GM12801 (cell line): ENCODE data around the gene TRIP6.

ENCODE experiments used
- TF ChIP-seq, protein P1 (sequence below): IDR thresholded peaks from one replicate; pipeline ENCODE4 v1.5.1; 2011; ENCODE audit warnings: control low read depth; ENCODE audit not compliant: insufficient read length; ENCODE audit errors: extremely low read depth

TRIP6 gene

DNA sequence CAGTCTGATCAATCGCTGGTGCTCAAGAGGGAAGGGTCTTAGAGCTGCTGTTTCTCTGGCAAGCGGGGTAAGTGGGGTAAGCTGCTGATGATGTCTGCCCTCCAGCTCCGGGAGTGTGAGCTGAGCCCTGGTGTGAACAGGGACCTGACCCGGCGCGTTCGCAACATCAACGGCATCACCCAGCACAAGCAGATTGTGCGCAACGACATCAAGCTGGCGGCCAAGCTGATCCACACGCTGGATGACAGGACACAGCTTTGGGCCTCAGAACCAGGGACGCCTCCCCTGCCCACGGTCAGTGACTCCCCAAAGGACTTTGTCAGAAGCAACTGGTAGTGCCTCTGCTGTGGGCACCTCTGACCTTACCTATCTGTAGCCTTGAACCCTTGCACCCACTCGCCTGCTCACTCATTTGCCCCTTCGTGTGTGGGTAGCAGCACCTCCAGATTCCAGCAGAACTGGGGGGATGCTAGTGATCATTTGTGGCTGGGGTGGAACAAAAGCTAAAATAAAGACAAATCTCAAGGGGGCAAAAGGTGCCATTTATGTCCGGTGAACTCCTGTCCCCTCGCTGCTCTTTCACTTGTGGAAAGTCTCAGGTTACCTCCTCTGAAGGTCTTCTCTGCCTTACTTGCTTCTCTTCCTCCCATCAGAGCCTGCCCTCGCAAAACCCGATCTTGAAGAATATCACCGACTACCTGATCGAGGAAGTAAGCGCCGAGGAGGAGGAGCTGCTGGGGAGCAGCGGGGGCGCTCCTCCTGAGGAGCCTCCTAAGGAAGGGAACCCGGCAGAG lies 19.2 kb downstream of the TRIP6 start:
- TF ChIP-seq, protein P1, sequence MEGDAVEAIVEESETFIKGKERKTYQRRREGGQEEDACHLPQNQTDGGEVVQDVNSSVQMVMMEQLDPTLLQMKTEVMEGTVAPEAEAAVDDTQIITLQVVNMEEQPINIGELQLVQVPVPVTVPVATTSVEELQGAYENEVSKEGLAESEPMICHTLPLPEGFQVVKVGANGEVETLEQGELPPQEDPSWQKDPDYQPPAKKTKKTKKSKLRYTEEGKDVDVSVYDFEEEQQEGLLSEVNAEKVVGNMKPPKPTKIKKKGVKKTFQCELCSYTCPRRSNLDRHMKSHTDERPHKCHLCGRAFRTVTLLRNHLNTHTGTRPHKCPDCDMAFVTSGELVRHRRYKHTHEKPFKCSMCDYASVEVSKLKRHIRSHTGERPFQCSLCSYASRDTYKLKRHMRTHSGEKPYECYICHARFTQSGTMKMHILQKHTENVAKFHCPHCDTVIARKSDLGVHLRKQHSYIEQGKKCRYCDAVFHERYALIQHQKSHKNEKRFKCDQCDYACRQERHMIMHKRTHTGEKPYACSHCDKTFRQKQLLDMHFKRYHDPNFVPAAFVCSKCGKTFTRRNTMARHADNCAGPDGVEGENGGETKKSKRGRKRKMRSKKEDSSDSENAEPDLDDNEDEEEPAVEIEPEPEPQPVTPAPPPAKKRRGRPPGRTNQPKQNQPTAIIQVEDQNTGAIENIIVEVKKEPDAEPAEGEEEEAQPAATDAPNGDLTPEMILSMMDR = no peak

DNA sequence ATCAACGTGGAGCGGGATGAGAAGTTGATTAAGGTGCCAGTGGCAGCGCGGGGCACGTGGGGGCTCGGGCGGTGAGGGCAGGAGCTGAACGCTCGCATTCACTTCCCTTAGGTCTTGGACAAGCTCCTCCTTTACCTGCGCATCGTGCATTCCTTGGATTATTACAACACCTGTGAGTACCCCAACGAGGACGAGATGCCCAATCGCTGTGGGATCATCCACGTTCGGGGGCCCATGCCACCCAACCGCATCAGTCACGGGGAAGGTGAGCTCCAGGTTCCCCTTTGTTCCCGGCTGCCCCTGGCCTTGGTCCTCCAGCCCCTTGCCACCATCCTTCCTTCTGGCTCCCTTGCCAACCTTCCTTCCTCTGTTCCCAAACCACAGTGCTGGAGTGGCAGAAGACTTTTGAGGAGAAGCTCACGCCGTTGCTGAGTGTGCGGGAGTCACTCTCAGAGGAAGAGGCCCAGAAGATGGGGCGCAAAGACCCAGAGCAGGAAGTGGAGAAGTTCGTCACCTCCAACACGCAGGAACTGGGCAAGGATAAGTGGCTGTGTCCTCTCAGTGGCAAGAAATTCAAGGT lies 19.8 kb downstream of the TRIP6 start:
- TF ChIP-seq, protein P1 = no peak

DNA sequence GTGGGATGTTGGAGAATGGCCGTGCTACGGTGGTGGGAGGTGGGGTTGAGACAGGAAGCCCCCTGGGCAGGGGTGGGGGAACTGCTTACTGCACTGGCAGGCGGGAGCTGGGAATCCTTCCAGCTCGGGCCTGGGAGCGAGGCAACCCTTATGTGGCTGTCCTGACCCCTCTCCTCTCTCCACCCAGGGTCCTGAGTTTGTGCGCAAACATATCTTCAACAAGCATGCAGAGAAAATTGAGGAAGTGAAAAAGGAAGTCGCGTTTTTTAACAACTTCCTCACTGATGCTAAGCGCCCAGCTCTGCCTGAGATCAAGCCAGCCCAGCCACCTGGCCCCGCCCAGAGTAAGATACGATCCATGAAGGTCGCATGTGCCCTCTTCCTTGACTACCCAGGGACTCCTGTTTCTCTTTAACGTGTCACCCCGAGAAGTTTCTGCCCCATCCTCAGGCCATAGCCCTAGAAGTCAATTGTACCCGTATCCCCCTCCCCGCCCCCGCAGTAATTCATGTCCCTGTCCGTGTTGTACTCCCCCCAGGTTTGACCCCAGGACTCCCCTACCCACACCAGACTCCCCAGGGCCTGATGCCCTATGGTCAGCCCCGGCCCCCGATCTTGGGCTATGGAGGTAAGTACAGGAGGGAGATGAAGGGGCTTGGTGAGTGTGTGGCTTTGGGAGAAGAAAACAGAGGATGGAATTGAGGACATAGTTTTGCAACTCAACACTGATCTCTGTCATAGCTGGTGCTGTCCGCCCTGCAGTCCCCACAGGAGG lies 20.5 kb downstream of the TRIP6 start:
- TF ChIP-seq, protein P1 = no peak

DNA sequence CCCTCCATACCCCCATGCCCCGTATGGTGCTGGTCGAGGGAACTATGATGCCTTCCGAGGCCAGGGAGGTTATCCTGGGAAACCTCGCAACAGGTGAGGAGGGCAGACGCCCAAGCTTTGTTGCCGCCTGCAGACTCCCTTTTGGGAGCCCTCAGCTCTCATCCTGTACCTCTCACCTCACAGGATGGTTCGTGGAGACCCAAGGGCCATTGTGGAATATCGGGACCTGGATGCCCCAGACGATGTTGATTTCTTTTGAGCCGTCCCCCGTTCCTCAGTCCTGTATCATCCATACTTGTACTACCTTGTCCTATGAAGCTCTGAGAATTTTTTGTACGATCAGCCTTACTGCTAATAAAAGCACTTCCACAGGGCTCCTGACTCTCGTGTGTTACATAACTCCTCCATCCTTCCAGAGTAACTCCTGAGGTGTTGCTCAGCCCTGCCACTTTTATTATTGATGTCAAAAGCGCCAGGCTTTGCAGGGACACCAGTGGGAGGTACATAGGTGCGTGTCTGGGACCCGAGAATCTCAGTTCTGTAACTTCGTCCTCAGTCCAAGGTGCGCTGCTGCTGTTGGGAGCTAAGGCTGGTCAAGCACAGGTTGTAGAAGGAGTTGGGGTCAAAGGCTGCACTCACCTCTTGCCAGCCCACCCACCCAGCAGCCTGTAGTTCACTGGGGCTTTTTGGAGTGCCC lies 21.3 kb downstream of the TRIP6 start:
- TF ChIP-seq, protein P1 = no peak

DNA sequence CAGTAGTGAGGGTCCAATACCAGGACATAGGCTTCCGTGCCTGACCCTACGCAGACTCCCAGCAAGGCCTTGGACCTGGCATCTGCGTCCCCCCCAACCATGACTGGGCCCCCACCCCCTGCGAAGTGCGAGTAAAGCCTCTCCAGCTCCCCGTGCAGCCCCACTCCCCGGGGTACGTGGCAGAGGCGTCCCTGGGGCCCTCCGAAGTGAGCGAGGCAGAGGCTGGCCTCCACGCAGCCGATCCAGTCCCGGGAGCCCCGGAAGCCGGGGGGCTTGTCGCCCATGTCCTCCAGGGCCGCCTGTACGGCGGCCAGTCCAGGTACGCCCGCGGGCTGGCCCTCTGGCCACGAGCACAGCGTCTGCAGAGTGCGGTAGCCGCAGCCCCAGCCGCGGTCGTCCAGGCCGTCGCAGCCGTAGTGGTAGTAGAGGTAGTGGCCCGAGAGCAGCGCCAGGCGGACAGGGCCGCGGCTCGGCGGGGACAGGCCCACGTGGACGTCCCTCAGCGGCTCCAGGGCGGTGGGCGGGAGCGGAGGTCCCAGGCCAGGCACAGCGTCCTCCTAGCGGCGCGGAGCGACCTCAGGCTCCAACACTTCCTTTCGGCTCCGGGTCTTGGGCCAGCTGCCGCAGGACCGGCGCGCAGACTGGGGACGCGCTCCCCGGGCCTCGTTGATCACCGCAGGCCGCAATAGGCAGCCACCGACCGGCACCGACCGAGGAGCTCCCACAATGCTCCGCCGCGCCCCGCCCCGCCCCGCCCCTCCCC lies 22.0 kb downstream of the TRIP6 start, which contains the start of gene UFSP1:
Gene UFSP1, minus strand, starts transcription at position 728 of the 763 bp plus-strand sequence. Its CDS starts 444 bp downstream, at position 284.
- TF ChIP-seq, protein P1 = no peak

DNA sequence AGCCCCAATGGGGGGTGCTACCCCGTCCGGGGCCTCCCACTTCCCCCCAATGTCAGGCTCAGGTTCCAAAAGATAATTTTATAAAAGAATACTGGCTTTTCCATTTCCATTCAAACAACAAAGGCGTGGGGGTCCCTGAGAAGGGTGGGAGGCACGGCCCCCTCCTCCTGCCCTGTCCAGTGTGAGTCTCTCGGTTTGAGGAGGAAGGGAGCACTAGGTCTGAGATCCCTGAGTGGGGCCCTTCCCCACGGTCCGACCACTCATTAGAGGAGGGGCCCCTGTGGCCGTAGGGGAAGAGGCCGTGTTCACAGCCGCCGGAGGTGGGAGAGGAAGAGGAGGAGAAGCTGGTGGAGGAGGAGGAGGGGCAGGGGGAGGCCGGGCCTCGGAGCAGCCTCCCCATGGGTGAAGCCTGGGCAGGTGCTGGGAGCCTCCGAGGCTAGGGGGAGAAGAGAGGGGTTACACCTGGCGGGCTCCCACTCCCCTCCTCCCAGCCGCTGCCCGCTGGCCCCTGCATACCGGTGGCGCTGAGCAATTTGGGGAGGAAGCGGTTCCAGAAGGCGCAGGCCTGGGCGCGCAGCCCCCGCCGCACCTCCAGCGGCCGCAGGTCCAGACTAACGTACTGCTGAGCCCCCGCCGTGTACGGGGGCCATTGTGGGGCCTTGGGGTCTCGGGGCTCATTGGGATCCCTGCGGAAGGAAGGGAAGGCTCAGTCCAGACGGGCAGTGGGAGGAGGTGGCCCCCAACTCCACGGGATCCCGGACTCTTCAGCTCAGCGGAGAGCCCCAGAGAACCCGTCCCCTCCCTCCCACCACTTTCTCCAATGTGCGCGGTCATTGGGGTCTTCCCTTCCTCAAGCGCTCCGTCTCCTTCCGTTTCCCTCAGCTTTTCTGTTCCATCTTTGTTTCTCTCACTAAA lies 23.7 kb downstream of the TRIP6 start:
- TF ChIP-seq, protein P1 = no peak
